Stimulated activated memory B cell treated with anti-CD40 and anti-IgM and Interleukin-4, amounts not matched to agents 10 μg/mL and 1 μg/mL and 100 μg/mL, for 72 hours (primary cell): ENCODE data around the gene ADAM30.

Source experiments
- ATAC-seq: fragments of 150-1000 bp; cut with Tn5 transposase; 2 replicates; pipeline ENCODE4 v1.10.0; 2021
- H3K27ac Mint-ChIP-seq: one replicate; pipeline ENCODE4 v1.8.0; 2022; ENCODE audit warnings: mild to moderate bottlenecking, mixed read lengths
- H3K27me3 Mint-ChIP-seq: one replicate; pipeline ENCODE4 v1.8.0; 2022; ENCODE audit warnings: mixed read lengths
- H3K36me3 Mint-ChIP-seq: one replicate; pipeline ENCODE4 v1.8.0; 2022; ENCODE audit warnings: mixed read lengths
- H3K4me1 Mint-ChIP-seq: one replicate; pipeline ENCODE4 v1.8.0; 2022; ENCODE audit warnings: mixed read lengths
- H3K4me3 Mint-ChIP-seq: one replicate; pipeline ENCODE4 v1.8.0; 2022; ENCODE audit warnings: mild to moderate bottlenecking, moderate library complexity, mixed read lengths
- H3K9me3 Mint-ChIP-seq: one replicate; pipeline ENCODE4 v1.8.0; 2022; ENCODE audit warnings: mixed read lengths

Gene ADAM30

GRCh38 chr1:119917304-119918055, 21.2 kb upstream of the ADAM30 start:
- H3K27me3 Mint-ChIP-seq, result no peaks in the 10 kb centered on the region
- peak overlapping the region; percentile 2 for H3K27ac Mint-ChIP-seq
- H3K36me3 Mint-ChIP-seq, result peaks cover 85% of the 10 kb centered on the region
- no peaks in the 10 kb centered on the region for H3K9me3 Mint-ChIP-seq
- H3K4me1 Mint-ChIP-seq, result no peaks in the 10 kb centered on the region
- no peak for ATAC-seq
- no peak overlapping the region for H3K4me3 Mint-ChIP-seq

GRCh38 chr1:119915517-119915916, 19.2 kb upstream of the ADAM30 start:
- Mint-ChIP-seq H3K4me1 (no peaks in the 10 kb centered on the region), H3K27ac (no peak overlapping the region), H3K9me3 (no peaks in the 10 kb centered on the region), H3K36me3 (peaks cover 75% of the 10 kb centered on the region), H3K27me3 (no peaks in the 10 kb centered on the region), H3K4me3 (no peak overlapping the region)
- ATAC-seq, result no peak

- Mint-ChIP-seq H3K36me3 (peaks cover 63% of the 10 kb centered on the region), H3K27ac (no peak overlapping the region), H3K9me3 (no peaks in the 10 kb centered on the region), H3K4me1 (no peaks in the 10 kb centered on the region), H3K4me3 (no peak overlapping the region), H3K27me3 (no peaks in the 10 kb centered on the region)
- ATAC-seq, result no peak
Observed at GRCh38 chr1:119914071-119914470, 17.8 kb upstream of the ADAM30 start.

- no peaks in the 10 kb centered on the region for H3K9me3 Mint-ChIP-seq
- peaks cover 53% of the 10 kb centered on the region for H3K36me3 Mint-ChIP-seq
- no peaks in the 10 kb centered on the region for H3K27me3 Mint-ChIP-seq
- no peak overlapping the region for H3K27ac Mint-ChIP-seq
- ATAC-seq, result no peak
- H3K4me1 Mint-ChIP-seq, result no peaks in the 10 kb centered on the region
- no peak overlapping the region for H3K4me3 Mint-ChIP-seq
Observed at GRCh38 chr1:119912963-119913362, 16.6 kb upstream of the ADAM30 start.

GRCh38 chr1:119911775-119912174, 15.5 kb upstream of the ADAM30 start:
- ATAC-seq, result no peak

GRCh38 chr1:119910618-119911017, 14.3 kb upstream of the ADAM30 start:
- Mint-ChIP-seq H3K27me3 (peaks cover 10% of the 10 kb centered on the region), H3K9me3 (peaks cover 5% of the 10 kb centered on the region), H3K4me3 (no peak overlapping the region), H3K27ac (no peak overlapping the region), H3K4me1 (no peaks in the 10 kb centered on the region), H3K36me3 (peaks cover 40% of the 10 kb centered on the region)
- ATAC-seq, result no peak

More at GRCh38 chr1:119911775-119912174, 15.5 kb upstream of the ADAM30 start:
- Mint-ChIP-seq H3K27ac (no peak overlapping the region), H3K4me3 (no peak overlapping the region), H3K27me3 (no peaks in the 10 kb centered on the region), H3K9me3 (no peaks in the 10 kb centered on the region), H3K4me1 (no peaks in the 10 kb centered on the region), H3K36me3 (peaks cover 46% of the 10 kb centered on the region)

- H3K27ac Mint-ChIP-seq, result no peak overlapping the region
- peaks cover 5% of the 10 kb centered on the region for H3K9me3 Mint-ChIP-seq
- H3K36me3 Mint-ChIP-seq, result peaks cover 36% of the 10 kb centered on the region
- no peak for ATAC-seq
- peaks cover 11% of the 10 kb centered on the region for H3K27me3 Mint-ChIP-seq
- no peak overlapping the region for H3K4me3 Mint-ChIP-seq
- H3K4me1 Mint-ChIP-seq, result no peaks in the 10 kb centered on the region
Observed at GRCh38 chr1:119909890-119910596, 13.7 kb upstream of the ADAM30 start.

- Mint-ChIP-seq H3K4me1 (no peaks in the 10 kb centered on the region), H3K36me3 (peaks cover 22% of the 10 kb centered on the region), H3K4me3 (no peak overlapping the region), H3K9me3 (peaks cover 8% of the 10 kb centered on the region), H3K27me3 (peaks cover 16% of the 10 kb centered on the region), H3K27ac (no peak overlapping the region)
- no peak for ATAC-seq
Observed at GRCh38 chr1:119908661-119909060, 12.3 kb upstream of the ADAM30 start.

GRCh38 chr1:119906927-119907652, 10.8 kb upstream of the ADAM30 start:
- Mint-ChIP-seq H3K9me3 (peaks cover 8% of the 10 kb centered on the region), H3K27ac (no peak overlapping the region), H3K27me3 (peaks cover 19% of the 10 kb centered on the region), H3K36me3 (peaks cover 8% of the 10 kb centered on the region), H3K4me3 (no peak overlapping the region), H3K4me1 (no peaks in the 10 kb centered on the region)
- peak; percentile 16 for ATAC-seq

- Mint-ChIP-seq H3K27me3 (peaks cover 19% of the 10 kb centered on the region), H3K4me3 (no peak overlapping the region), H3K9me3 (peaks cover 8% of the 10 kb centered on the region), H3K4me1 (no peaks in the 10 kb centered on the region), H3K27ac (no peak overlapping the region), H3K36me3 (peaks cover 7% of the 10 kb centered on the region)
- no peak for ATAC-seq
Observed at GRCh38 chr1:119903443-119903835, 7.1 kb upstream of the ADAM30 start.

GRCh38 chr1:119902775-119903442, 6.6 kb upstream of the ADAM30 start:
- Mint-ChIP-seq H3K36me3 (peaks cover 7% of the 10 kb centered on the region), H3K27me3 (peaks cover 19% of the 10 kb centered on the region), H3K27ac (no peak overlapping the region), H3K9me3 (peaks cover 8% of the 10 kb centered on the region), H3K4me1 (no peaks in the 10 kb centered on the region), H3K4me3 (no peak overlapping the region)
- peak; percentile 20 for ATAC-seq

GRCh38 chr1:119898981-119899720, 2.8 kb upstream of the ADAM30 start:
- H3K36me3 Mint-ChIP-seq, result no peaks in the 10 kb centered on the region
- no peak overlapping the region for H3K4me3 Mint-ChIP-seq
- no peak overlapping the region for H3K27ac Mint-ChIP-seq
- ATAC-seq, result no peak
- H3K4me1 Mint-ChIP-seq, result no peaks in the 10 kb centered on the region
- H3K9me3 Mint-ChIP-seq, result no peaks in the 10 kb centered on the region
- H3K27me3 Mint-ChIP-seq, result peaks cover 17% of the 10 kb centered on the region

GRCh38 chr1:119898530-119898929, 2.2 kb upstream of the ADAM30 start:
- H3K27me3 Mint-ChIP-seq, result peaks cover 11% of the 10 kb centered on the region
- no peaks in the 10 kb centered on the region for H3K36me3 Mint-ChIP-seq

GRCh38 chr1:119895102-119895501, 1.2 kb downstream of the ADAM30 start:
- H3K4me3 Mint-ChIP-seq, result no peak overlapping the region
- no peak for ATAC-seq
- no peaks in the 10 kb centered on the region for H3K9me3 Mint-ChIP-seq
- no peak overlapping the region for H3K27ac Mint-ChIP-seq
- H3K27me3 Mint-ChIP-seq, result peaks cover 23% of the 10 kb centered on the region
- no peaks in the 10 kb centered on the region for H3K36me3 Mint-ChIP-seq
- no peaks in the 10 kb centered on the region for H3K4me1 Mint-ChIP-seq

More at GRCh38 chr1:119898530-119898929, 2.2 kb upstream of the ADAM30 start:
- ATAC-seq, result no peak
- H3K9me3 Mint-ChIP-seq, result no peaks in the 10 kb centered on the region
- H3K4me3 Mint-ChIP-seq, result no peak overlapping the region
- no peak overlapping the region for H3K27ac Mint-ChIP-seq
- no peaks in the 10 kb centered on the region for H3K4me1 Mint-ChIP-seq
